Natural killer cell (primary cell): ENCODE data around the gene PRRG2. TPM values are rescaled to one million over a fixed set of nuclear protein-coding genes. Genes with fewer than 3 reads are reported as not detected.

Experiments
- ATAC-seq, 3 donors: fragments of 150-1000 bp in 2 of 3; fragments of 200-7000 bp in 1 of 3; cut with Tn5 transposase; 1 replicate in 1 of 3; 2 replicates in 2 of 3; pipeline ENCODE4 v1.10.0; 2021; ENCODE audit warnings: mild to moderate bottlenecking in 2 of 3, moderate library complexity in 2 of 3
- DNase-seq, 2 donors: peaks; one replicate each; pipeline versions ENCODE4 v3.0.0 to v3.0.0-alpha.2; 2013 to 2021; ENCODE audit warnings: mixed read lengths in 1 of 2
- H3K27ac ChIP-seq: one replicate; pipeline ENCODE4 v1.5.1; 2013; ENCODE audit warnings: mild to moderate bottlenecking, low read length
- H3K27me3 ChIP-seq: one replicate; pipeline ENCODE4 v1.6.1; 2013; ENCODE audit warnings: low read length; ENCODE audit not compliant: control insufficient read depth, insufficient read depth
- H3K36me3 ChIP-seq: one replicate; pipeline ENCODE4 v1.6.1; 2013; ENCODE audit warnings: low read length; ENCODE audit not compliant: control insufficient read depth, insufficient read depth
- H3K4me1 ChIP-seq: one replicate; pipeline ENCODE4 v1.6.1; 2013; ENCODE audit warnings: low read length; ENCODE audit not compliant: control insufficient read depth, insufficient read depth
- H3K4me3 ChIP-seq: one replicate; pipeline ENCODE4 v1.5.1; 2013; ENCODE audit warnings: low read length
- H3K9me3 ChIP-seq: one replicate; pipeline ENCODE4 v1.6.1; 2013; ENCODE audit warnings: low read length; ENCODE audit not compliant: control insufficient read depth, insufficient read depth
- H3K27ac Mint-ChIP-seq, 2 donors: one replicate each; pipeline ENCODE4 v1.8.0; 2022; ENCODE audit warnings: mild to moderate bottlenecking in 2 of 2, mixed read lengths in 2 of 2, moderate library complexity in 1 of 2
- H3K27me3 Mint-ChIP-seq, 2 donors: one replicate each; pipeline ENCODE4 v1.8.0; 2022; ENCODE audit warnings: low read depth in 2 of 2, mixed read lengths in 2 of 2
- H3K36me3 Mint-ChIP-seq: one replicate; pipeline ENCODE4 v1.8.0; 2022; ENCODE audit warnings: mixed read lengths
- H3K4me1 Mint-ChIP-seq, 2 donors: one replicate each; pipeline ENCODE4 v1.8.0; 2022; ENCODE audit warnings: mixed read lengths in 2 of 2
- H3K4me3 Mint-ChIP-seq: one replicate; pipeline ENCODE4 v1.8.0; 2022; ENCODE audit warnings: mild to moderate bottlenecking, moderate library complexity, mixed read lengths
- H3K9me3 Mint-ChIP-seq, 2 donors: one replicate each; pipeline ENCODE4 v1.8.0; 2022; ENCODE audit warnings: mixed read lengths in 2 of 2
- WGBS: methylation state at CpG from one replicate; pipeline ENCODE4 v1.1.7; 2013; ENCODE audit warnings: missing lambda C conversion rate; ENCODE audit not compliant: insufficient coverage; 5-methylcytosine and 5-hydroxymethylcytosine counted together
- intact Hi-C: fragments of 100-400 bp; cut with micrococcal nuclease; formaldehyde crosslinking; loops from one replicate; pipeline ENCODE4 v1.14.2; 2022
- total RNA-seq, 4 donors: library from RNA; stranded (reverse); fragments of 120-200 nt in 1 of 4; gene quantifications; one replicate each; pipeline versions ENCODE4 v1.2.3 to v1.2.4, GENCODE V29; 2013 to 2022
- TF ChIP-seq, protein P1 (sequence below): fragments of 200-600 bp; IDR thresholded peaks from one replicate; pipeline ENCODE4 v1.8.0; 2022; ENCODE audit warnings: antibody characterized with exemption

The PRRG2 gene
- total RNA-seq, 3 donors from 2014 or later (not counting 1 experiment from before 2014, with no cell fraction given) = 0.39 to 0.56 TPM; not detected in 1

DNA sequence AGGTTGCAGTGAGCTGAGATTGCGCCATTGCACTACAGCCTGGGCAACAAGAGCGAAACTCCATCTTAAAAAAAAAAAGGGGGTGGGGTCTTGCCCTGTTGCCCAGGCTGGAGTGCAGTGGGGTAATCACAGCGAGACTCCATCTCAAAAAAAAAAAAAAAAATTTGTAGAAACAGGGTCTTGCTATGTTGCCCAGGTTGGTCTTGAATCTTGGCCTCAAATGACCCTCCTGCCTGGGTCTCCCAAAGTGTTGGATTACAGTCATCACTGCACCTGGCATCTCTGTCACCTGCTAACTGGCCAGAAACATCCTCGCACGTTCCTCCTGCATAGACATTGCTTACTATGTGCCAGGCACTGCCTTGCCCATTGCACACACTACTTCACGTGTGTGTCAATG lies 39.2 kb upstream of the PRRG2 start:
- Histone ChIP-seq H3K4me1 (peaks cover 13% of the 10 kb centered on the region), H3K27me3 (no peaks in the 10 kb centered on the region), H3K4me3 (no peak overlapping the region), H3K27ac (no peak overlapping the region), H3K36me3 (no peaks in the 10 kb centered on the region), H3K9me3 (no peaks in the 10 kb centered on the region)
- no peak overlapping the region for H3K4me3 Mint-ChIP-seq
- WGBS = 95% methylated on average over 6 of the region's 6 CpGs
- peaks cover 3 to 13% of the 10 kb centered on the region in 2 donors for H3K4me1 Mint-ChIP-seq
- peaks cover 0 to 2% of the 10 kb centered on the region in 2 donors for H3K27me3 Mint-ChIP-seq
- DNase-seq (no peak), ATAC-seq (no peak)
- no peaks in the 10 kb centered on the region for H3K36me3 Mint-ChIP-seq
- H3K27ac Mint-ChIP-seq = no peak overlapping the region
- TF ChIP-seq, protein P1, sequence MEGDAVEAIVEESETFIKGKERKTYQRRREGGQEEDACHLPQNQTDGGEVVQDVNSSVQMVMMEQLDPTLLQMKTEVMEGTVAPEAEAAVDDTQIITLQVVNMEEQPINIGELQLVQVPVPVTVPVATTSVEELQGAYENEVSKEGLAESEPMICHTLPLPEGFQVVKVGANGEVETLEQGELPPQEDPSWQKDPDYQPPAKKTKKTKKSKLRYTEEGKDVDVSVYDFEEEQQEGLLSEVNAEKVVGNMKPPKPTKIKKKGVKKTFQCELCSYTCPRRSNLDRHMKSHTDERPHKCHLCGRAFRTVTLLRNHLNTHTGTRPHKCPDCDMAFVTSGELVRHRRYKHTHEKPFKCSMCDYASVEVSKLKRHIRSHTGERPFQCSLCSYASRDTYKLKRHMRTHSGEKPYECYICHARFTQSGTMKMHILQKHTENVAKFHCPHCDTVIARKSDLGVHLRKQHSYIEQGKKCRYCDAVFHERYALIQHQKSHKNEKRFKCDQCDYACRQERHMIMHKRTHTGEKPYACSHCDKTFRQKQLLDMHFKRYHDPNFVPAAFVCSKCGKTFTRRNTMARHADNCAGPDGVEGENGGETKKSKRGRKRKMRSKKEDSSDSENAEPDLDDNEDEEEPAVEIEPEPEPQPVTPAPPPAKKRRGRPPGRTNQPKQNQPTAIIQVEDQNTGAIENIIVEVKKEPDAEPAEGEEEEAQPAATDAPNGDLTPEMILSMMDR = no peak
- intact Hi-C loops = no loop called here
- no peaks in the 10 kb centered on the region for H3K9me3 Mint-ChIP-seq

DNA sequence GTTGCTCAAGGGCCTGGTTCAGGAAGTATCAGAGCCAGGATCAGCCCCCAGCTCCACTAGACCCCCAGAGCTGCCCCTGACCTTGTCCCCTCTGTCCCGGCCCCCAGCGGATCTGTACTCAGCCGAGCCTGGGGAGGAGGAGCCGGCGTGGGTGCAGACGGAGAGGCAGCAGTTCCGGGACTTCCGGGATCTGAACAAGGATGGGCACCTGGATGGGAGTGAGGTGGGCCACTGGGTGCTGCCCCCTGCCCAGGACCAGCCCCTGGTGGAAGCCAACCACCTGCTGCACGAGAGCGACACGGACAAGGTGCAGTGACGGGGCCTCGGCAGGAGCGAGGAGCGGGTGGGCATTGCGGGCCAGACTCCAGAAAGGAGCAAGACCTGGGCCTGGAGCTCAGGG lies 38.7 kb upstream of the PRRG2 start:
- intact Hi-C loops = no loop called here
- WGBS = 97% methylated on average over 16 of the region's 16 CpGs
- Histone ChIP-seq H3K4me3 (no peak overlapping the region), H3K9me3 (no peaks in the 10 kb centered on the region), H3K4me1 (peaks cover 9% of the 10 kb centered on the region), H3K27ac (no peak overlapping the region), H3K27me3 (no peaks in the 10 kb centered on the region), H3K36me3 (no peaks in the 10 kb centered on the region)
- peaks cover 0 to 2% of the 10 kb centered on the region in 2 donors for H3K27me3 Mint-ChIP-seq
- H3K4me1 Mint-ChIP-seq = peaks cover 5 to 15% of the 10 kb centered on the region in 2 donors
- no peak overlapping the region for H3K27ac Mint-ChIP-seq
- H3K4me3 Mint-ChIP-seq = no peak overlapping the region
- TF ChIP-seq, protein P1 = no peak
- H3K9me3 Mint-ChIP-seq = no peaks in the 10 kb centered on the region
- no peak for ATAC-seq
- no peak for DNase-seq
- H3K36me3 Mint-ChIP-seq = no peaks in the 10 kb centered on the region

DNA sequence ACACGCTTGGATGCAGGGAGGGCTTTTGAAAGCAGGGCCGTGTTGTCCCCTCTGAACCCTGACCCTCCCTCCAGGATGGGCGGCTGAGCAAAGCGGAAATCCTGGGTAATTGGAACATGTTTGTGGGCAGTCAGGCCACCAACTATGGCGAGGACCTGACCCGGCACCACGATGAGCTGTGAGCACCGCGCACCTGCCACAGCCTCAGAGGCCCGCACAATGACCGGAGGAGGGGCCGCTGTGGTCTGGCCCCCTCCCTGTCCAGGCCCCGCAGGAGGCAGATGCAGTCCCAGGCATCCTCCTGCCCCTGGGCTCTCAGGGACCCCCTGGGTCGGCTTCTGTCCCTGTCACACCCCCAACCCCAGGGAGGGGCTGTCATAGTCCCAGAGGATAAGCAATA lies 38.1 kb upstream of the PRRG2 start:
- ATAC-seq (no peak), DNase-seq (no peak)
- Mint-ChIP-seq H3K9me3 (no peaks in the 10 kb centered on the region), H3K4me3 (no peak overlapping the region), H3K27me3 (peaks cover 0 to 2% of the 10 kb centered on the region in 2 donors), H3K36me3 (no peaks in the 10 kb centered on the region), H3K27ac (no peak overlapping the region), H3K4me1 (peaks cover 5 to 15% of the 10 kb centered on the region in 2 donors)
- no peaks in the 10 kb centered on the region for H3K9me3 ChIP-seq
- H3K4me1 ChIP-seq = peaks cover 8% of the 10 kb centered on the region
- no peaks in the 10 kb centered on the region for H3K36me3 ChIP-seq
- H3K4me3 ChIP-seq = no peak overlapping the region
- TF ChIP-seq, protein P1 = no peak
- WGBS = 87% methylated on average over 14 of the region's 14 CpGs
- H3K27me3 ChIP-seq = no peaks in the 10 kb centered on the region
- intact Hi-C loops = no loop called here
- no peak overlapping the region for H3K27ac ChIP-seq

DNA sequence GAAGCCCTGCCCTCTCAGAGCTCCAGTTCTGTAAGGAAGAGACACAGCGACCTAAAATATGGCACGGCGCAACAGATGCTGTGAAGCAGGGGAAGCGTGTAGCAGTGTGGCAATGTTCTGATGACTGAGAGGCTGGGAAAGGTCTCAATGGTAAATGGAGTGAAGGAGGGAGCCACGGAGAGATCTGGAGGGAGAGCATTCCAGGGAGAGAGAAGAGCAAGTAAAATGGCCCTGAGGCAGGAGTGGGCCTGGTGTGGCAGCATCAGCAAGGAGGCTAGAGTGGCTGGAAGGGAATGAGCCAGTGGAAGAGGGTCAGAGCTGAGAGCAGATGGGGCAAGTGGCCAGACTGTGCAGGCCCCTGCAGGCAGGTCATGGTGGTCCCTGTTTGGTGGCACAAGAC lies 37.0 kb upstream of the PRRG2 start:
- Mint-ChIP-seq H3K4me3 (no peak overlapping the region), H3K36me3 (no peaks in the 10 kb centered on the region), H3K9me3 (no peaks in the 10 kb centered on the region), H3K4me1 (peaks cover 5 to 15% of the 10 kb centered on the region in 2 donors), H3K27me3 (peaks cover 0 to 2% of the 10 kb centered on the region in 2 donors), H3K27ac (peak overlapping the region in 1 of 2 donors; percentile 44)
- Histone ChIP-seq H3K9me3 (no peaks in the 10 kb centered on the region), H3K4me1 (peaks cover 8% of the 10 kb centered on the region), H3K36me3 (no peaks in the 10 kb centered on the region), H3K4me3 (no peak overlapping the region), H3K27ac (no peak overlapping the region), H3K27me3 (no peaks in the 10 kb centered on the region)
- TF ChIP-seq, protein P1 = no peak
- no peak for DNase-seq
- intact Hi-C loops = no loop called here
- WGBS = 70% methylated on average over 5 of the region's 5 CpGs
- ATAC-seq = no peak
